ENCODE results near the gene C3orf20. TPM values are rescaled to one million over a fixed set of nuclear protein-coding genes. Genes with fewer than 3 reads are reported as not detected.

Gene C3orf20
- total RNA-seq, 1 donor from 2014 or later: not detected

- TF ChIP-seq, protein P1, sequence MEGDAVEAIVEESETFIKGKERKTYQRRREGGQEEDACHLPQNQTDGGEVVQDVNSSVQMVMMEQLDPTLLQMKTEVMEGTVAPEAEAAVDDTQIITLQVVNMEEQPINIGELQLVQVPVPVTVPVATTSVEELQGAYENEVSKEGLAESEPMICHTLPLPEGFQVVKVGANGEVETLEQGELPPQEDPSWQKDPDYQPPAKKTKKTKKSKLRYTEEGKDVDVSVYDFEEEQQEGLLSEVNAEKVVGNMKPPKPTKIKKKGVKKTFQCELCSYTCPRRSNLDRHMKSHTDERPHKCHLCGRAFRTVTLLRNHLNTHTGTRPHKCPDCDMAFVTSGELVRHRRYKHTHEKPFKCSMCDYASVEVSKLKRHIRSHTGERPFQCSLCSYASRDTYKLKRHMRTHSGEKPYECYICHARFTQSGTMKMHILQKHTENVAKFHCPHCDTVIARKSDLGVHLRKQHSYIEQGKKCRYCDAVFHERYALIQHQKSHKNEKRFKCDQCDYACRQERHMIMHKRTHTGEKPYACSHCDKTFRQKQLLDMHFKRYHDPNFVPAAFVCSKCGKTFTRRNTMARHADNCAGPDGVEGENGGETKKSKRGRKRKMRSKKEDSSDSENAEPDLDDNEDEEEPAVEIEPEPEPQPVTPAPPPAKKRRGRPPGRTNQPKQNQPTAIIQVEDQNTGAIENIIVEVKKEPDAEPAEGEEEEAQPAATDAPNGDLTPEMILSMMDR (IDR thresholded peaks at IDR 0.05): no peak
- Histone ChIP-seq H3K27me3 (no peaks in the 10 kb centered on the region), H3K36me3 (no peaks in the 10 kb centered on the region), H3K9me3 (peaks cover 0 to 3% of the 10 kb centered on the region in 2 donors), H3K4me3 (no peak overlapping the region), H3K27ac (no peak overlapping the region), H3K4me1 (no peaks in the 10 kb centered on the region)
- DNase-seq (ENCODE audit: low spot score in 2 of 2): no peak
- intact Hi-C loops (cut with DNase I): no loop called here
These were observed 42.4 kb downstream of the C3orf20 start for GRCh38 chr3:14717307-14717706.

GRCh38 chr3:14718539-14718938, 43.6 kb downstream of the C3orf20 start:
- intact Hi-C loops (cut with DNase I): no loop called here
- Histone ChIP-seq H3K27ac (no peak overlapping the region), H3K9me3 (no peaks in the 10 kb centered on the region), H3K4me1 (no peaks in the 10 kb centered on the region), H3K27me3 (no peaks in the 10 kb centered on the region), H3K36me3 (no peaks in the 10 kb centered on the region), H3K4me3 (no peak overlapping the region)
- DNase-seq (ENCODE audit: low spot score in 2 of 2): no peak
- TF ChIP-seq, protein P1 (IDR thresholded peaks at IDR 0.05): no peak

DNA sequence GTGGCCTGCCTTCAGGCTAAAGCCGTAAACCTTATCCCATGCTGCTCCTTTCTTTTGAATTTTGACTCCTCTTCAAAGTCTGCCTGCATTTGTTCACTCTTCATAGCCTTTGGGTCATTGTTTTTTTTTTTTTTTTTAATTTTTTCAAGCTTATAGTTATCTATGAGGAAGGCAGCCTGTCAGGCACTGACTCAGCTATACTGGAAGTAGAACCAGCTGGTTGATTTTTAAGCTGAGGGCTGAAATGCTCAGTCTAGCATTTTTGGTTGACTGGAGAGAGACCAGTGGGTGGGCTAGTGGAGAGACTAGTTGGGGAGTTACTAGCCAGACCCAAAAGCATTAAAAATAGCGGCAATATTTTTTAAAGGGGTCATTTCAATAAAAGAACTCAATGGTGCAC, 44.1 kb downstream of the C3orf20 start:
- no peak for DNase-seq (ENCODE audit: low spot score in 2 of 2)
- intact Hi-C loops (cut with DNase I): no loop called here
- no peaks in the 10 kb centered on the region for H3K27me3 ChIP-seq

DNA sequence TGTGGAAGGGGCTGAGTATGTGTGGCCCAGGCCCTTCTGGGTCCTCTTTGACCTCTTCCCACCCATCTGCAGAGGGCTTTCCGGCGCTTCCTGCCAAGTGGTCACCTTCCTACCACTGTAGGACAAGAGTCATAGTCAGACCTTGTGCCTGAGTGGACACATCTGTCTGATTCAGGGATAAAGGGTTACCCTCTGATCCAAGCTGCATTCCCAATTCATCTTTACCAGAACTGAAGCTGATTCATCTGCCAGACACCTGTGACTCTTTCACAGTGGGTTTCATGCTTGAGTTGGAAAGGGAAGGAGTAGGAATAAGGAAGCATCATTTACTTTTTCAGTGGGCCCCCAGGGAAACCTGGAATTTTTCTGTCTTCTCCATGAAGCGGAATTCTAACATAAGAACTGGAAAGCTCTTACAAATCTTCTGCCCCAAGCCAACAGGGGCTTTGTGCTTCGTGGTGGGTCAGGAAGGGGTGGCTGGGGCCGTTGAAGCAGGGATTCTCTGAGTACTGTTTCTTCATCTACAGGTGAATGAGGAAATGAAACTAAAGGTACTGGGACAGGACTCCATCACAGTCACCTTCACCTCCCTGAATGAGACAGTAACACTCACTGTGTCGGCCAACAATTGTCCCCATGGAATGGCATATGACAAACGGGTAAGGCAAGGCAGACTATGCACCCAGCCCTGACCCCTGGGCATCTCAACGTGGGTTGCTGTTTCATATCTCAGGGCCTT, 46.4 kb downstream of the C3orf20 start:
- H3K27ac ChIP-seq: no peak overlapping the region
- DNase-seq (ENCODE audit: low spot score in 2 of 2): no peak
- H3K36me3 ChIP-seq: no peaks in the 10 kb centered on the region
- TF ChIP-seq, protein P1 (IDR thresholded peaks at IDR 0.05): no peak
- intact Hi-C loops (cut with DNase I): no loop called here
- no peaks in the 10 kb centered on the region for H3K27me3 ChIP-seq
- peaks cover 0 to 3% of the 10 kb centered on the region in 2 donors for H3K4me1 ChIP-seq
- no peak overlapping the region for H3K4me3 ChIP-seq
- H3K9me3 ChIP-seq: no peaks in the 10 kb centered on the region

More for the DNA sequence above, 44.1 kb downstream of the C3orf20 start:
- no peaks in the 10 kb centered on the region for H3K9me3 ChIP-seq
- H3K36me3 ChIP-seq: no peaks in the 10 kb centered on the region
- H3K4me1 ChIP-seq: no peaks in the 10 kb centered on the region
- H3K27ac ChIP-seq: no peak overlapping the region
- TF ChIP-seq, protein P1 (IDR thresholded peaks at IDR 0.05): no peak
- no peak overlapping the region for H3K4me3 ChIP-seq

DNA sequence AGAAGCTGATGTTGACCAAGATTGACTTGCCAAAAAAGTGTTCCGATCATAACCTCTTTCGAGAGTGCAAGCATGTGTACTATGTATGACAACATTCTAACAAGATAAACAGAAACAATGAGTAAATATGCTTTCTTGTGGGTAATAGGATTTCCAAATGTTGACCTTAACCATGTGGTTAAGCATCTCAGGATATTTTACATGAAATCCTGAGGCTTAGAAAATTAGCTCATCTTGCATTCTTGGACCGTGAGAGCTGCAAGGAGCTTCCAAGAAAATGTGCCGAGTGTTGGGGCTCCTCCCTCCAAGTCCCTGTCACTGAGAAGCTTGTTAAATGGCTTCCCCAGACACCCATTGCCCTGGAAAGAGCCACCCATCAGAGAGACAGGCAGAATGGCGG, 50.1 kb downstream of the C3orf20 start:
- Histone ChIP-seq H3K27ac (peak overlapping the region; percentile 19 to 49), H3K27me3 (no peaks in the 10 kb centered on the region), H3K36me3 (no peaks in the 10 kb centered on the region), H3K4me1 (peaks cover 0 to 3% of the 10 kb centered on the region in 2 donors), H3K4me3 (no peak overlapping the region), H3K9me3 (no peaks in the 10 kb centered on the region)
- TF ChIP-seq, protein P1 (IDR thresholded peaks at IDR 0.05): no peak
- DNase-seq (ENCODE audit: low spot score in 2 of 2): no peak
- intact Hi-C loops (cut with DNase I): no loop called here

All from ascending aorta (tissue), 2 donors.